ENCODE measurements around the gene VASH1.

VASH1 gene

GRCh38 chr14:76715511-76716081 lies 45.7 kb upstream of the VASH1 start:
- no peak for TF ChIP-seq USF1 (IDR thresholded peaks at IDR 0.05)
- no peak for TF ChIP-seq EP300 (IDR thresholded peaks at IDR 0.05; ENCODE audit: borderline replicate concordance)
- TF ChIP-seq TCF12 (IDR thresholded peaks at IDR 0.05; ENCODE audit: low read depth) = no peak
- no peak for TF ChIP-seq EGR1 (IDR thresholded peaks at IDR 0.05)
- no peak for TF ChIP-seq RAD21 (IDR thresholded peaks at IDR 0.05; ENCODE audit: low read depth)
- no peak for TF ChIP-seq TEAD4 (IDR thresholded peaks at IDR 0.05)
- no peak for TF ChIP-seq CEBPB (IDR thresholded peaks at IDR 0.05)
- TF ChIP-seq YY1 (IDR thresholded peaks at IDR 0.05; ENCODE audit: low read depth) = no peak
- no peak for TF ChIP-seq NFIC (IDR thresholded peaks at IDR 0.05)

GRCh38 chr14:76716285-76716684 lies 45.0 kb upstream of the VASH1 start:
- TF ChIP-seq TAF1 (IDR thresholded peaks at IDR 0.05; ENCODE audit: low read depth) (no peak), TEAD4 (IDR thresholded peaks at IDR 0.05) (no peak), EGR1 (IDR thresholded peaks at IDR 0.05) (no peak), USF1 (IDR thresholded peaks at IDR 0.05) (no peak), REST (IDR thresholded peaks at IDR 0.05; ENCODE audit: low read depth) (no peak), CEBPB (IDR thresholded peaks at IDR 0.05) (no peak), ZBTB7A (IDR thresholded peaks at IDR 0.05; ENCODE audit: low read depth) (no peak), NFIC (IDR thresholded peaks at IDR 0.05) (no peak), CREB1 (IDR thresholded peaks at IDR 0.05; ENCODE audit: low read depth) (no peak), RAD21 (IDR thresholded peaks at IDR 0.05; ENCODE audit: low read depth) (no peak), YY1 (IDR thresholded peaks at IDR 0.05; ENCODE audit: low read depth) (no peak), EP300 (IDR thresholded peaks at IDR 0.05; ENCODE audit: borderline replicate concordance) (no peak), TCF12 (IDR thresholded peaks at IDR 0.05; ENCODE audit: low read depth) (no peak)

GRCh38 chr14:76717508-76718290 lies 43.6 kb upstream of the VASH1 start:
- TF ChIP-seq CEBPB (IDR thresholded peaks at IDR 0.05) (no peak), TAF1 (IDR thresholded peaks at IDR 0.05; ENCODE audit: low read depth) (no peak), TCF12 (IDR thresholded peaks at IDR 0.05; ENCODE audit: low read depth) (no peak)

GRCh38 chr14:76718306-76719040 lies 42.8 kb upstream of the VASH1 start:
- TF ChIP-seq YY1 (IDR thresholded peaks at IDR 0.05; ENCODE audit: low read depth) = no peak
- no peak for TF ChIP-seq ZBTB7A (IDR thresholded peaks at IDR 0.05; ENCODE audit: low read depth)
- no peak for TF ChIP-seq REST (IDR thresholded peaks at IDR 0.05; ENCODE audit: low read depth)
- no peak for TF ChIP-seq USF1 (IDR thresholded peaks at IDR 0.05)

GRCh38 chr14:76719666-76720065 lies 41.6 kb upstream of the VASH1 start:
- TF ChIP-seq ZBTB7A (IDR thresholded peaks at IDR 0.05; ENCODE audit: low read depth) = no peak
- TF ChIP-seq CEBPB (IDR thresholded peaks at IDR 0.05) = no peak
- no peak for TF ChIP-seq TCF12 (IDR thresholded peaks at IDR 0.05; ENCODE audit: low read depth)
- TF ChIP-seq FOXM1 (IDR thresholded peaks at IDR 0.05; ENCODE audit: borderline replicate concordance, low read depth) = no peak
- TF ChIP-seq EGR1 (IDR thresholded peaks at IDR 0.05) = no peak
- no peak for TF ChIP-seq NFIC (IDR thresholded peaks at IDR 0.05)
- TF ChIP-seq YY1 (IDR thresholded peaks at IDR 0.05; ENCODE audit: low read depth) = no peak
- no peak for TF ChIP-seq REST (IDR thresholded peaks at IDR 0.05; ENCODE audit: low read depth)
- no peak for TF ChIP-seq EP300 (IDR thresholded peaks at IDR 0.05; ENCODE audit: borderline replicate concordance)
- TF ChIP-seq CREB1 (IDR thresholded peaks at IDR 0.05; ENCODE audit: low read depth) = no peak
- TF ChIP-seq TEAD4 (IDR thresholded peaks at IDR 0.05) = no peak
- TF ChIP-seq MAX (IDR thresholded peaks at IDR 0.05) = no peak
- no peak for TF ChIP-seq RAD21 (IDR thresholded peaks at IDR 0.05; ENCODE audit: low read depth)
